GOT3 (cell line): ENCODE results near the gene ZNF485.
A peak's percentile ranks its signal among the peaks of the same experiment; 100 is the strongest.
"Not testable (repeated sequence)": the region's sequence is repeated elsewhere in the genome, so short reads cannot be mapped to it uniquely, and the experiment has no call there.

ENCODE experiments used
- DNase-seq: peaks from one replicate; lab custom pipeline; 2025; ENCODE audit warnings: mixed read lengths; lab: John Stamatoyannopoulos, UW

Gene ZNF485

GRCh38 chr10:43605850-43606322 lies 352 bp upstream of the ZNF485 start:
- no peak for DNase-seq

- no peak for DNase-seq
These were observed 948 bp downstream of the ZNF485 start for GRCh38 chr10:43607199-43607573.

- no peak for DNase-seq
These were observed 4.4 kb downstream of the ZNF485 start for GRCh38 chr10:43610636-43611035.

- no peak for DNase-seq
These were observed 10.6 kb downstream of the ZNF485 start for GRCh38 chr10:43616697-43617370.

GRCh38 chr10:43619368-43619767 lies 13.1 kb downstream of the ZNF485 start:
- no peak for DNase-seq

DNA sequence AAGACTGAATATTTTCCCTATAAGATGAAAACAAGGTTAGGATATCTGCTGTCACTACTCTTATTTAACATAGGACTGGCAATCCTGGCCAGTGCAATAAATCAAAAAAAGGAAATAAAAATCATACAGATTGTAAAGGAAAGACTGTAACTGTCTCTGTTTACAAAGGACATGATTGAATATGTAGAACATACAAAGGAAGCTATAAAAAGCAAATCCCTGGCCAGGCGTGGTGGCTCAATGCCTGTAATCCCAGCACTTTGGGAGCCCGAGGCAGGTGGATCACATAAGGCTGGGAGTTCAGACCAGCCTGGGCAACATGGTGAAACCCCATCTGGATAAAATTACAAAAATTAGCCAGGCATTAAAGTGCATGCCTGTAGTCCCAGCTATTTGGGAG lies 15.8 kb downstream of the ZNF485 start:
- DNase-seq, result no peak

DNA sequence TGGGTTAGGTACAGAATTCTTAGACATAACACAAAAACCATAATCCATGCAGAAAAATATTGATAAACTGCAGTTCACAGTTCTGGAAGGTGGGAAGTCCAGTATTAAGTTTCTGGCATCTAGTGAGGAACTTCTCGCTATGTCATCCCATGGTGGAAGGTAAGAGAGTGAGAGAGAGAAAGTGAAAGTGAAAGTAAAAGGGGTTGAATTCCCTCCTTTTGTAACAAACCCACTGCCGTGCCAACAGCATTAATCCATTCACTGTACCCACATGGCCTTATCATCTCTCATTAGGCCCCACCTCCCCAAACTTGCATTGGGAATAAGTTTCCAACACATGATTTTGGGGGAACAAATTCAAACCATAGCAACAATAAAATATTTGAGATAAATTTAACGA lies 17.1 kb downstream of the ZNF485 start:
- DNase-seq, result no peak

- no peak for DNase-seq
These were observed 21.7 kb downstream of the ZNF485 start for GRCh38 chr10:43627942-43628341.

DNA sequence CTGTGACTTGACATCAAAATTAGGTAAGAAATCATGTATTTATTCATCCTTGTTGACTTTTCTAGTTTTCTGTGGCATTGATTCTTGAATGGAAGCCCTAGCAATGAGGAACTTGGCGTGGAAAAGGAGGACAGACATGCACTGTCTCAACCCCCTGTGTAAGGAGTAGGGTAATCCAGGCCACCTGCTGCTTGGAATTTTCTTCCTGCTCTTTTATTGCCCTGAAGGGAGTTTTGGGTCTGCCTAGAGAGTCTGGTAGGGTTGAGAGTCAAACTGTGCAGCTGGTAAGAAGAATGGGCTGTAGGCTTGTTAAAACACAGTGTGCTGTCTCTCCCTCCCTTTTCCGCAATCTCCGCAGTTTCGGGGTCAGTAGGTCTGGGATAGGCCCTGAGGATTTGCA lies 22.7 kb downstream of the ZNF485 start:
- DNase-seq, result no peak

DNA sequence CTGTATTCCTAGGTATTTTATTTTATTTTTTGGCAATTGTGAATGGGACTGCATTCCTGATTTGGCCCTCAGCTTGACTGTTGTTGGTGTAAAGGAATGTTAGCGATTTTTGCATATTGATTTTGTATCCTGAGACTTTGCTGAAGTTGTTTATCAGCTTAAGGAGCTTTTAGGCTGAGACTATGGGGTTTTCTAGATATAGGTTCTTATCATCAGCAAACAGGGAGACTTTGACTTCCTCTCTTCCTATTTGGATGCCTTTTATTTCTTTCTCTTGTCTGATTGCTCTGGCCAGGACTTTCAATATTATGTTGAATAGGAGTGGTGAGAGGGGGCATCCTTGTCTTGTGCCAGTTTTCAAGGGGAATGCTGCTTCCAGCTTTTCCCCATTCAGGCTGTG lies 29.6 kb downstream of the ZNF485 start:
- DNase-seq, result not testable (repeated sequence)

- DNase-seq, result no peak
These were observed 34.4 kb downstream of the ZNF485 start for GRCh38 chr10:43640603-43641002.

DNA sequence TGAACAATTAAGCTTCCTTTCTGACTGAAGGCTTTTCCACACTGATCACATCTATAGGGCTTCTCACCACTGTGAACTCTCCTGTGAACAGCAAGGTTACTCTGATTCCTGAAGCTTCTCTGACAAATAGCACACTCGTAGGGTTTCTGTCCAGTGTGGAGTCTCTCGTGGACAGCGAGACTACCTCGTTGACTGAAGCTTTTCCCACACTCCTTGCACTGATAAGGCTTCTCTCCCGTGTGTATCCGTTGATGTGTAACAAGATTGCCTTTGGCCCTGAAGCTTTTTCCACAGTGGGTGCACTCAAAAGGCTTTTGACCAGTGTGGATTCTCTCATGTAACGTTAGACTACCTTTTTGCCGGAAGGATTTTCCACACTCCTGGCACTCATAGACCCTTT lies 38.0 kb downstream of the ZNF485 start:
- DNase-seq, result no peak

- no peak for DNase-seq
These were observed 39.6 kb downstream of the ZNF485 start for GRCh38 chr10:43645866-43646265.

GRCh38 chr10:43647576-43647975 lies 41.3 kb downstream of the ZNF485 start:
- no peak for DNase-seq

- no peak for DNase-seq
These were observed 41.8 kb downstream of the ZNF485 start for GRCh38 chr10:43648095-43648397.

GRCh38 chr10:43648398-43649184 lies 42.4 kb downstream of the ZNF485 start, which contains the start of gene ZNF32:
Gene ZNF32 (minus strand): TSS chr10:43648881. CDS start chr10:43646133, 2,748 bp downstream.
- peak; percentile 29 for DNase-seq

DNA sequence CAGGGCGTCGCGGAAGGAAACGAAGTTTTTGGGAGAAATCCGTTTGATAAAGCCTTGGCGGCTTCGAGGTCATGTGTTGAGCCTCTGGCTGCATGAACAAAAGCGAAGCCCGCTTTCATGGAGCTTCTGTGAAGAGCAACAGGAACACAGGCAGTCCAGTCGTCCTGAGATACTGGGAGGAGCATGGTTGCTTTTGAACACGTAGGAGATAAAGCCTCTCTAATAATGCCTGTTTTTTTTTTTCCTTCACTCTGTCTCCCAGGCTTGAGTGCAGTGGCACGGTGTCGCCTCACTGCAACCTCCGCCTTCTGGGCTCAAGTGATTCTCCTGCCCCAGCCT lies 42.9 kb downstream of the ZNF485 start:
- no peak for DNase-seq

DNA sequence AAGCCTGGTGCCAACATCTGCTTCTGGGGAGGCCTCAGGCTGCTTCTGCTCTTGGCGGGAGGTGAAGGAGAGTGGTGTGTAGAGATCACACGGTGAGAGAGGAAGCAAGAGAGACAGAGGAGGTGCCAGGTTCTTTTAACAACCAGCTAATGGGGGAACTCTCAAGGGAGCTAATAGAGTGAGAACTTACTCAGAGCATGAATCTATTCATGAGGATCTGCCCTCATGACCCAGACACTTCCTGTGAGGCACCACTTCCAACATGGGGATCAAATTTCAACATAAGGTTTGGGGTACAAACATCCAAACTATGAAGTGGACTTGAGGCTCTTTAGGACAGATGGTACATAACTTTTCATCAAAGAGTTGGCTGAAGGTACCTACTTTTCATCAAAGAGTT lies 47.5 kb downstream of the ZNF485 start:
- no peak for DNase-seq

GRCh38 chr10:43655311-43655710 lies 49.1 kb downstream of the ZNF485 start:
- no peak for DNase-seq

GRCh38 chr10:43658227-43658626 lies 52.0 kb downstream of the ZNF485 start:
- DNase-seq, result no peak

DNA sequence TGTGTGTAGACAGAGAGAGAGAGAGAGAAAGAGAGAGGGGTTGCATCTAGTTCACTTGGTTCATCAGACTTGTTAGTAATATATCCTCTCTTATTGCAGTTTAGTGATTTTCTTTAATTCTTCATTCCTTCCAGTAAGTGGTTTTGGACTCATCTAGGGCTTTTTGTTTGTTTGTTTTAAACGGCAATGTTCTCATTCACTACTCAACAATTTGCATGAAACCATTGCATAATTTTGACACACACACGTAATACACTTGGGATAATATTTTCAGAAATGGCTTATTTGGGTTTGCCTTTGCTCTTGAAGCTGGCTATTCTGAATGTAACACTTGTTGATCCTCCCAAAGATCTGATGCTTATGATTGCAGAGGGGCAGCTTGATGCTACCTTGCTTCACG lies 58.8 kb downstream of the ZNF485 start:
- no peak for DNase-seq

- DNase-seq, result no peak
These were observed 60.3 kb downstream of the ZNF485 start for GRCh38 chr10:43666552-43666951.

- no peak for DNase-seq
These were observed 61.1 kb downstream of the ZNF485 start for GRCh38 chr10:43667317-43667731.
